GM19452 (cell line): ENCODE results near the gene MMP26.
"Not testable (repeated sequence)": the region's sequence is repeated elsewhere in the genome, so short reads cannot be mapped to it uniquely, and the experiment has no call there.

ENCODE experiments used
- ATAC-seq: cut with Tn5 transposase; IDR thresholded peaks from one replicate; pipeline ENCODE4 v1.9.1; 2021; ENCODE audit not compliant: unreplicated experiment

Gene MMP26

GRCh38 chr11:4722616-4723534, 18.3 kb downstream of the MMP26 start:
- ATAC-seq: not testable (repeated sequence)

DNA sequence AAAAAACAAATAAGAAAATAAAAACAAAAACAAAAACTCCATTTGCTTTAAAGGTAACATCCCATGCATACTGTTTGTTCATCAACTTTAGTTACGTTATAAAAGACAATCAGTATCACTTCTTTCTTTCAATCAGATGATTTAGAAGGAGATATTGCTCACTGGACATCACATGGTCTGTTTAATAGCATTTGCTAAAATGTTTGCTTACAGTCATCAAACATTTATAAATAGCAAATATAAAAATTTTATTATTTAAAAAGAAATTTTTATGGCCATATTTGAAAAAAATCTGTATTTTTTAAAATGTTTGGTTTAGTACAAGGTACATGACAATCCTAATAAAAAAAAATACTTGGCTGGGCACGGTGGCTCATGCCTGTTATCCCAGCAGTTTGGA, 22.6 kb downstream of the MMP26 start:
- ATAC-seq: no peak

GRCh38 chr11:4740735-4741134, 36.2 kb downstream of the MMP26 start:
- no peak for ATAC-seq

DNA sequence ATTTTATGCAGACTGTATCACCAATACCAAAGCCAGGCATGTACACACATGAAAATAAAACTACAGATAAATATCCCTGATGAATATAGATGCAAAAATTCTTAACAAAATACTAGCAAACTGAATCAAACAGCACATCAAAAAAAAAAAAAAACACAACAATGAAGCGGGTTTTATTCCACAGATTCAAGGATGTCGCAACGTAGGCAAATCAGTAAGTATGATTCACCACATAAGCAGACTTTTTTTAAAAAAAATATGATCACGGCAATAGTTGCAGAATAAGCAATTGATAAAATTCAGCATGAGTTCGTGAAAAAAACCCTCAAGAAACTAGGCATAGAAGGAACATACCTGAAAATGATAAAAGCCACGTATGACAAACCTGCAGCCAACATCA, 43.9 kb downstream of the MMP26 start:
- no peak for ATAC-seq

DNA sequence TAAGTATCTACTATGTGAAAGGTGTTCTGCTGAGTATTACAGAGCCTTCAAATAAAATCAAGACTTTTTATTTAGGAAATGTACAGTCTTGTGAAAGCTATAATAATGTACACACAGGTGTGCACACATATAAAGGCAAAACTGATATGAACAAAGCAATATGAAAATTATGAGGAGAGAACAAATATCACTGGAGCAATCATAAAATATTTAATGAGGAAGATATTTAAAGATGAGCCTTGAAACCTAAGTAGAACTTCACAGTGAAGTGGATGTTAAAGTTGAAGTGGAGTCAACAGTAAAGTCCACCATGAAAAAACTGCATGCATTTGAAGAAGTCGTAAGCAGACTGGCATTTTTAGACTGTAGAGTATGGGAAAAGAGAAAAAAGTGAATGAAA, 46.6 kb downstream of the MMP26 start:
- ATAC-seq: no peak
